Upper lobe of left lung (tissue), 4 donors: Measurements from ENCODE around the gene E2F4.

ENCODE experiments used
- EP300 ChIP-seq, 4 donors: sonication (generic); formaldehyde crosslinking; IDR thresholded peaks; one replicate each; pipeline ENCODE4 v1.5.1; 2017; ENCODE audit warnings: antibody characterized with exemption in 4 of 4, control low read depth in 2 of 4
- POLR2A ChIP-seq, 4 donors: fragments of 450-650 bp; IDR thresholded peaks; one replicate each; pipeline ENCODE4 v1.5.1; 2016 to 2017; ENCODE audit warnings: antibody characterized with exemption in 4 of 4, mild to moderate bottlenecking in 2 of 4
- POLR2AphosphoS5 ChIP-seq, 2 donors: sonication (generic); formaldehyde crosslinking; IDR thresholded peaks; one replicate each; pipeline ENCODE4 v1.5.1; 2017; ENCODE audit warnings: antibody characterized with exemption in 2 of 2
- TF ChIP-seq, protein P1 (sequence below), 6 experiments: fragments of 450-650 bp in 4 of 6; fragments of 200-600 bp in 2 of 6; sonication (generic) in 2 of 6; IDR thresholded peaks; one replicate each; pipeline ENCODE4 v1.5.1; 2016 to 2019; ENCODE audit warnings: antibody characterized with exemption in 6 of 6

DNA sequence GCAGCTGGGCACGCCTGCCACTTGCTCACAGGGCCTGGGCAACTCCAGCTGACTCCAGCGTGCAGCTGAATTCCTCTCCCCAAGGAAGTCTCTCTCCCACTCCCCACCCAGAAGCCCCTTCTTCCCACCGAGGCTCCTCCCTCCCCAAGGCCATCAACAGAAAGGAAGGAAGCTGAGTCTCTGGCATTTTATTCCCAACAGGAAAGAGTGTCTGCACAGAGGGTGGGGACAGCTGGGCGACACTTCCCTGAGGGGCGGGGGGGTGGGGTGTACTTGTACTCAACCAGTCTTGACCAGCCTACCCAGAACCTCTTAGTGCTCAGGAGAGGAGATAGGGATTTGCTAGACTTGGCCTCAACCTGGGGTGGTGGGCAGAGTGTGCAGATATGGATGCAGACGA, 1.9 kb upstream of the E2F4 start, which contains the start of gene EXOC3L1:
- TF ChIP-seq POLR2AphosphoS5 (IDR thresholded peaks at IDR 0.05): no peak
- TF ChIP-seq, protein P1, sequence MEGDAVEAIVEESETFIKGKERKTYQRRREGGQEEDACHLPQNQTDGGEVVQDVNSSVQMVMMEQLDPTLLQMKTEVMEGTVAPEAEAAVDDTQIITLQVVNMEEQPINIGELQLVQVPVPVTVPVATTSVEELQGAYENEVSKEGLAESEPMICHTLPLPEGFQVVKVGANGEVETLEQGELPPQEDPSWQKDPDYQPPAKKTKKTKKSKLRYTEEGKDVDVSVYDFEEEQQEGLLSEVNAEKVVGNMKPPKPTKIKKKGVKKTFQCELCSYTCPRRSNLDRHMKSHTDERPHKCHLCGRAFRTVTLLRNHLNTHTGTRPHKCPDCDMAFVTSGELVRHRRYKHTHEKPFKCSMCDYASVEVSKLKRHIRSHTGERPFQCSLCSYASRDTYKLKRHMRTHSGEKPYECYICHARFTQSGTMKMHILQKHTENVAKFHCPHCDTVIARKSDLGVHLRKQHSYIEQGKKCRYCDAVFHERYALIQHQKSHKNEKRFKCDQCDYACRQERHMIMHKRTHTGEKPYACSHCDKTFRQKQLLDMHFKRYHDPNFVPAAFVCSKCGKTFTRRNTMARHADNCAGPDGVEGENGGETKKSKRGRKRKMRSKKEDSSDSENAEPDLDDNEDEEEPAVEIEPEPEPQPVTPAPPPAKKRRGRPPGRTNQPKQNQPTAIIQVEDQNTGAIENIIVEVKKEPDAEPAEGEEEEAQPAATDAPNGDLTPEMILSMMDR (IDR thresholded peaks at IDR 0.05): no peak
- no peak for TF ChIP-seq POLR2A (IDR thresholded peaks at IDR 0.05)
- TF ChIP-seq EP300 (IDR thresholded peaks at IDR 0.05): no peak
